Right atrium auricular region (tissue), 2 donors: ENCODE measurements around the gene EPAS1. TPM values are rescaled to one million over a fixed set of nuclear protein-coding genes. Genes with fewer than 3 reads are reported as not detected.
A peak's percentile ranks its signal among the peaks of the same experiment; 100 is the strongest.

ENCODE experiments used
- DNase-seq: peaks from one replicate; pipeline ENCODE4 v3.0.0-alpha.2; 2019; ENCODE audit warnings: low spot score
- H3K27ac ChIP-seq, 2 donors: fragments of 200-600 bp; sonication (generic); 1 replicate in 1 of 2; 2 replicates in 1 of 2; pipeline ENCODE4 v1.5.1; 2016 to 2019
- H3K27me3 ChIP-seq, 2 donors: fragments of 200-600 bp; sonication (generic); one replicate each; pipeline versions ENCODE4 v1.5.1 to v1.6.0; 2017 to 2019
- H3K36me3 ChIP-seq: fragments of 200-600 bp; sonication (generic); one replicate; pipeline ENCODE4 v1.5.1; 2016
- H3K4me1 ChIP-seq, 2 donors: fragments of 200-600 bp; sonication (generic); one replicate each; pipeline versions ENCODE4 v1.5.1 to v1.6.0; 2017 to 2019
- H3K4me3 ChIP-seq, 2 donors: fragments of 200-600 bp; sonication (generic); 1 replicate in 1 of 2; 2 replicates in 1 of 2; pipeline ENCODE4 v1.5.1; 2017 to 2019; ENCODE audit warnings: mild to moderate bottlenecking in 1 of 2, moderate library complexity in 1 of 2
- H3K9me3 ChIP-seq, 2 donors: fragments of 200-600 bp; sonication (generic); one replicate each; pipeline ENCODE4 v1.5.1; 2019
- total RNA-seq, 2 donors: library from RNA; depleted of rRNA; stranded (reverse); fragments of >200 nt; gene quantifications; one replicate each; pipeline ENCODE4 v1.1.0, GENCODE V29; 2016
- TF ChIP-seq, protein P1 (sequence below), 2 donors: fragments of 200-600 bp; sonication (generic); IDR thresholded peaks; one replicate each; pipeline ENCODE4 v1.5.1; 2019; ENCODE audit warnings: antibody characterized with exemption in 2 of 2

Gene EPAS1
- total RNA-seq, 2 donors from 2014 or later = 257 to 311 TPM

GRCh38 chr2:46388881-46389280, 91.7 kb downstream of the EPAS1 start:
- TF ChIP-seq, protein P1, sequence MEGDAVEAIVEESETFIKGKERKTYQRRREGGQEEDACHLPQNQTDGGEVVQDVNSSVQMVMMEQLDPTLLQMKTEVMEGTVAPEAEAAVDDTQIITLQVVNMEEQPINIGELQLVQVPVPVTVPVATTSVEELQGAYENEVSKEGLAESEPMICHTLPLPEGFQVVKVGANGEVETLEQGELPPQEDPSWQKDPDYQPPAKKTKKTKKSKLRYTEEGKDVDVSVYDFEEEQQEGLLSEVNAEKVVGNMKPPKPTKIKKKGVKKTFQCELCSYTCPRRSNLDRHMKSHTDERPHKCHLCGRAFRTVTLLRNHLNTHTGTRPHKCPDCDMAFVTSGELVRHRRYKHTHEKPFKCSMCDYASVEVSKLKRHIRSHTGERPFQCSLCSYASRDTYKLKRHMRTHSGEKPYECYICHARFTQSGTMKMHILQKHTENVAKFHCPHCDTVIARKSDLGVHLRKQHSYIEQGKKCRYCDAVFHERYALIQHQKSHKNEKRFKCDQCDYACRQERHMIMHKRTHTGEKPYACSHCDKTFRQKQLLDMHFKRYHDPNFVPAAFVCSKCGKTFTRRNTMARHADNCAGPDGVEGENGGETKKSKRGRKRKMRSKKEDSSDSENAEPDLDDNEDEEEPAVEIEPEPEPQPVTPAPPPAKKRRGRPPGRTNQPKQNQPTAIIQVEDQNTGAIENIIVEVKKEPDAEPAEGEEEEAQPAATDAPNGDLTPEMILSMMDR (IDR thresholded peaks at IDR 0.05) = no peak
- Histone ChIP-seq H3K4me1 (peaks cover 0 to 22% of the 10 kb centered on the region in 2 donors), H3K4me3 (no peak overlapping the region), H3K9me3 (no peaks in the 10 kb centered on the region), H3K36me3 (peaks cover 44% of the 10 kb centered on the region), H3K27ac (peak overlapping the region; percentile 22 to 48), H3K27me3 (no peaks in the 10 kb centered on the region)
- DNase-seq = no peak

- H3K4me1 ChIP-seq = peaks cover 0 to 22% of the 10 kb centered on the region in 2 donors
- no peak for DNase-seq
- peaks cover 38% of the 10 kb centered on the region for H3K36me3 ChIP-seq
- H3K4me3 ChIP-seq = no peak overlapping the region
- no peaks in the 10 kb centered on the region for H3K27me3 ChIP-seq
- TF ChIP-seq, protein P1 (IDR thresholded peaks at IDR 0.05) = no peak
- H3K27ac ChIP-seq = peak overlapping the region; percentile 22 to 48
- H3K9me3 ChIP-seq = no peaks in the 10 kb centered on the region
Measured at GRCh38 chr2:46389417-46389916, 92.3 kb downstream of the EPAS1 start.

- TF ChIP-seq, protein P1 (IDR thresholded peaks at IDR 0.05) = no peak
- DNase-seq = no peak
- no peak overlapping the region for H3K27ac ChIP-seq
Measured at GRCh38 chr2:46390036-46390435, 92.8 kb downstream of the EPAS1 start.

DNA sequence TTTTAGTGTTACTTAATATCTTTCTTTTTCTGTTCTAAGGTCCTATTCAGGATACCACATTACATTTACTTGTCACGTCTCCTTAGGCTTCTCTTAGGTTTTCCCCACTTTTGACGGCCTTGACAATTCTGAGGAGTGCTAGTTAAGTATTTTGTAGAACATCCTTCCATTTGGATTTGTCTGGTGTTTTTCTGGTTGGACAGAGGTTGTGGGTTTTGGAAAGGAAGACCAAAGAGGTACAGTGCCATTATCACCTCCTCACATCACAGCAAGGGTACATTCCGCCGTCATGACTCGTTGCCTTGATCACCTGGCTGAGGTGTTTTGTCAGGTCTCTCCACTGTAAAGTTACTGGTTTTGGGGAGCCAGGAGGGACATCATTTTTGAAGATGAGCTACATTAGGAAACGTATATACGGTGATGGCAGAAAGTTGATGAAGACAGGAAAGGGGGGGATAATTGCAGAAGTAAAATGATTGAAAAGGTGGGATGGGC, 93.7 kb downstream of the EPAS1 start:
- no peak for DNase-seq
- H3K36me3 ChIP-seq = peaks cover 23% of the 10 kb centered on the region
- no peak overlapping the region for H3K27ac ChIP-seq
- peaks cover 0 to 14% of the 10 kb centered on the region in 2 donors for H3K4me1 ChIP-seq
- TF ChIP-seq, protein P1 (IDR thresholded peaks at IDR 0.05) = no peak
- H3K9me3 ChIP-seq = no peaks in the 10 kb centered on the region
- H3K4me3 ChIP-seq = no peak overlapping the region
- no peaks in the 10 kb centered on the region for H3K27me3 ChIP-seq

More at GRCh38 chr2:46390036-46390435, 92.8 kb downstream of the EPAS1 start:
- Histone ChIP-seq H3K27me3 (no peaks in the 10 kb centered on the region), H3K36me3 (peaks cover 32% of the 10 kb centered on the region), H3K4me3 (no peak overlapping the region), H3K9me3 (no peaks in the 10 kb centered on the region), H3K4me1 (peaks cover 0 to 22% of the 10 kb centered on the region in 2 donors)

- Histone ChIP-seq H3K36me3 (peaks cover 9% of the 10 kb centered on the region), H3K27ac (no peak overlapping the region), H3K9me3 (no peaks in the 10 kb centered on the region), H3K4me3 (no peak overlapping the region), H3K4me1 (peaks cover 0 to 14% of the 10 kb centered on the region in 2 donors), H3K27me3 (no peaks in the 10 kb centered on the region)
- TF ChIP-seq, protein P1 (IDR thresholded peaks at IDR 0.05) = no peak
- DNase-seq = no peak
Measured at GRCh38 chr2:46392561-46393346, 95.5 kb downstream of the EPAS1 start.
